Keratinocyte (primary cell): ENCODE results near the gene IHH. TPM values are rescaled to one million over a fixed set of nuclear protein-coding genes. Genes with fewer than 3 reads are reported as not detected.

ENCODE experiments used
- DNase-seq: peaks from one replicate; pipeline ENCODE4 v3.0.0-alpha.2; 2011; ENCODE audit warnings: low read depth, missing footprints, low spot score
- FAIRE-seq: peaks from 2 replicates; lab custom pipeline; 2011; peaks lifted over from hg19 to GRCh38; lab: Jason Lieb, UNC
- H2AFZ ChIP-seq: 2 replicates; pipeline ENCODE4 v1.6.0; 2012; ENCODE audit warnings: low read length, control low read depth, inconsistent platforms; ENCODE audit not compliant: control insufficient read depth
- H3K27ac ChIP-seq: 2 replicates; pipeline ENCODE4 v1.5.1; 2011; ENCODE audit warnings: low read length; ENCODE audit not compliant: control insufficient read depth, insufficient read depth
- H3K27me3 ChIP-seq: 3 replicates; pipeline ENCODE4 v1.6.0; 2011; ENCODE audit warnings: low read length; ENCODE audit not compliant: control insufficient read depth, insufficient read depth; ENCODE audit errors: extremely low read depth
- H3K36me3 ChIP-seq, 2 experiments: 2 replicates in 1 of 2; 3 replicates in 1 of 2; pipeline ENCODE4 v1.5.1; 2011; ENCODE audit warnings: low read length in 2 of 2, mild to moderate bottlenecking in 1 of 2; ENCODE audit not compliant: control insufficient read depth in 2 of 2, insufficient read depth in 2 of 2; ENCODE audit errors: extremely low read depth in 1 of 2
- H3K4me1 ChIP-seq: 3 replicates; pipeline ENCODE4 v1.5.1; 2011; ENCODE audit warnings: low read length; ENCODE audit not compliant: control insufficient read depth, insufficient read depth; ENCODE audit errors: extremely low read depth
- H3K4me2 ChIP-seq: 3 replicates; pipeline ENCODE4 v1.6.0; 2011; ENCODE audit warnings: low read depth, low read length; ENCODE audit not compliant: control insufficient read depth, insufficient read depth; ENCODE audit errors: extremely low read depth
- H3K4me3 ChIP-seq, 3 experiments: fragments of 200-600 bp in 1 of 3; sonication (generic) in 1 of 3; 2 replicates in 2 of 3; 3 replicates in 1 of 3; pipeline ENCODE4 v1.5.1; 2011 to 2016; ENCODE audit warnings: low read length in 3 of 3, mild to moderate bottlenecking in 3 of 3, control low read depth in 2 of 3, inconsistent platforms in 1 of 3, low read depth in 1 of 3, mixed read lengths in 1 of 3, mixed run types in 1 of 3, moderate library complexity in 1 of 3; ENCODE audit not compliant: control insufficient read depth in 2 of 3, insufficient read depth in 2 of 3; ENCODE audit errors: extremely low read depth in 1 of 3
- H3K79me2 ChIP-seq: 2 replicates; pipeline ENCODE4 v1.6.0; 2012; ENCODE audit warnings: low read length; ENCODE audit not compliant: control insufficient read depth, insufficient read depth
- H3K9ac ChIP-seq: 3 replicates; pipeline ENCODE4 v1.6.0; 2011; ENCODE audit warnings: low read length; ENCODE audit not compliant: control insufficient read depth, insufficient read depth; ENCODE audit errors: extremely low read depth
- H3K9me1 ChIP-seq: 3 replicates; pipeline ENCODE4 v1.6.0; 2011; ENCODE audit warnings: low read length; ENCODE audit not compliant: control insufficient read depth, insufficient read depth; ENCODE audit errors: extremely low read depth
- H3K9me3 ChIP-seq: 2 replicates; pipeline ENCODE4 v1.5.1; 2012; ENCODE audit warnings: low read depth, low read length; ENCODE audit not compliant: control insufficient read depth
- H4K20me1 ChIP-seq: 3 replicates; pipeline ENCODE4 v1.6.0; 2011; ENCODE audit warnings: low read length; ENCODE audit not compliant: control insufficient read depth, insufficient read depth; ENCODE audit errors: extremely low read depth
- CTCF ChIP-seq, 3 experiments: IDR thresholded peaks in 1 of 3; conservative IDR thresholded peaks in 1 of 3; optimal IDR thresholded peaks in 1 of 3; 2 replicates in 2 of 3; 3 replicates in 1 of 3; pipeline versions ENCODE3 to v1.5.1; 2011; ENCODE audit warnings: low read length in 3 of 3, mild to moderate bottlenecking in 3 of 3, moderate library complexity in 2 of 3, control low read depth in 1 of 3, inconsistent platforms in 1 of 3; ENCODE audit not compliant: insufficient read depth in 2 of 3; ENCODE audit errors: extremely low read depth in 1 of 3
- EZH2 ChIP-seq: IDR thresholded peaks from one replicate; pipeline ENCODE4 v1.6.1; 2012; ENCODE audit warnings: inconsistent platforms, mild to moderate bottlenecking, low read length, moderate library complexity
- dilution Hi-C: fragments of 300-500 bp; cut with MboI; formaldehyde crosslinking; loops from one replicate; pipeline ENCODE4 v1.7.0; 2020; ENCODE audit warnings: low sequenced_read_pairs; ENCODE audit not compliant: extremely low pct_ligation_motif_present
- polyA plus RNA-seq, 5 experiments: library from polyadenylated mRNA; depleted of rRNA in 3 of 5; stranded (reverse) in 3 of 5; stranded (forward) in 1 of 5; unstranded in 1 of 5; fragments of >200 nt; gene quantifications; 1 replicate in 1 of 5; 2 replicates in 3 of 5; 3 replicates in 1 of 5; pipeline versions ENCODE4 v1.2.1 to v1.2.3, GENCODE V29; 2011 to 2012; ENCODE audit warnings: missing spikeins in 2 of 5, low read depth in 1 of 5, low replicate concordance in 1 of 5

The IHH gene
- polyA plus RNA-seq, 1 donor (not counting 4 experiments of a cell fraction or from before 2014, with no cell fraction given): not detected

GRCh38 chr2:219045937-219046550 lies 14.7 kb downstream of the IHH start:
- Histone ChIP-seq H3K79me2 (no peaks in the 10 kb centered on the region), H3K27me3 (peaks cover 16% of the 10 kb centered on the region), H3K9ac (no peak overlapping the region), H3K36me3 (no peaks in the 10 kb centered on the region), H3K9me1 (no peaks in the 10 kb centered on the region), H3K4me1 (no peaks in the 10 kb centered on the region), H3K4me2 (no peak overlapping the region), H3K9me3 (no peaks in the 10 kb centered on the region), H3K4me3 (no peak overlapping the region), H2AFZ (no peak overlapping the region), H3K27ac (no peak overlapping the region), H4K20me1 (no peaks in the 10 kb centered on the region)
- DNase-seq (no peak), FAIRE-seq (no peak)
- dilution Hi-C loops: no loop called here
- TF ChIP-seq CTCF (optimal IDR thresholded peaks at IDR 0.05 in 1 of 3, IDR thresholded peaks at IDR 0.05 in 1 of 3, conservative IDR thresholded peaks at IDR 0.05 in 1 of 3; ENCODE audit: extremely low read depth in 1 of 3, insufficient read depth in 2 of 3, low read length in 3 of 3) (no peak), EZH2 (no peak)

GRCh38 chr2:219042750-219043149 lies 18.0 kb downstream of the IHH start:
- Histone ChIP-seq H4K20me1 (no peaks in the 10 kb centered on the region), H3K4me2 (no peak overlapping the region), H3K9ac (no peak overlapping the region), H3K9me1 (no peaks in the 10 kb centered on the region), H3K27ac (no peak overlapping the region), H3K4me3 (no peak overlapping the region), H3K9me3 (no peaks in the 10 kb centered on the region), H3K27me3 (peaks cover 24% of the 10 kb centered on the region), H3K79me2 (no peaks in the 10 kb centered on the region), H2AFZ (no peak overlapping the region), H3K36me3 (no peaks in the 10 kb centered on the region), H3K4me1 (no peaks in the 10 kb centered on the region)
- TF ChIP-seq EZH2 (no peak), CTCF (optimal IDR thresholded peaks at IDR 0.05 in 1 of 3, IDR thresholded peaks at IDR 0.05 in 1 of 3, conservative IDR thresholded peaks at IDR 0.05 in 1 of 3; ENCODE audit: extremely low read depth in 1 of 3, insufficient read depth in 2 of 3, low read length in 3 of 3) (no peak)
- dilution Hi-C loops: no loop called here
- DNase-seq: no peak
- no peak for FAIRE-seq
